HepG2 (cell line): ENCODE measurements around the gene JMJD6. TPM values are rescaled to one million over a fixed set of nuclear protein-coding genes. Genes with fewer than 3 reads are reported as not detected.

Experiments
- DBP ChIP-seq: sonication (generic); formaldehyde crosslinking; IDR thresholded peaks from 2 replicates; pipeline ENCODE4 v1.4.0; 2020; ENCODE audit warnings: missing genetic modification reagents; ENCODE audit errors: not compliant biosample characterization
- FOXA1 ChIP-seq, 2 experiments: fragments of 450-650 bp in 1 of 2; sonication (generic) in 1 of 2; formaldehyde crosslinking in 1 of 2; IDR thresholded peaks; 2 replicates each; pipeline versions ENCODE4 v1.4.0 to v1.6.1; 2016 to 2020; ENCODE audit warnings: missing genetic modification reagents in 1 of 2
- GMEB2 ChIP-seq: IDR thresholded peaks from 2 replicates; pipeline ENCODE4 v1.6.1; 2016; ENCODE audit warnings: missing biosample characterization, missing genetic modification reagents, low read depth
- HES4 ChIP-seq: sonication (generic); formaldehyde crosslinking; IDR thresholded peaks from 2 replicates; pipeline ENCODE4 v1.9.0; 2021; ENCODE audit warnings: mild to moderate bottlenecking, missing genetic modification reagents, borderline replicate concordance
- HINFP ChIP-seq: sonication (generic); formaldehyde crosslinking; IDR thresholded peaks from 2 replicates; pipeline ENCODE4 v1.4.0; 2020; ENCODE audit warnings: low read depth, mild to moderate bottlenecking, missing genetic modification reagents
- HNRNPL ChIP-seq: fragments of 200-400 bp; formaldehyde crosslinking; IDR thresholded peaks from 2 replicates; pipeline ENCODE4 v1.6.1; 2017; ENCODE audit warnings: mild to moderate bottlenecking, low read depth, low read length
- NR0B2 ChIP-seq: sonication (generic); formaldehyde crosslinking; IDR thresholded peaks from 2 replicates; pipeline ENCODE4 v1.4.0; 2020; ENCODE audit warnings: mild to moderate bottlenecking, missing genetic modification reagents
- SNAPC4 ChIP-seq: sonication (generic); formaldehyde crosslinking; IDR thresholded peaks from 2 replicates; pipeline ENCODE4 v1.4.0; 2020; ENCODE audit warnings: mild to moderate bottlenecking, missing genetic modification reagents
- SP140L ChIP-seq: sonication (generic); formaldehyde crosslinking; IDR thresholded peaks from 2 replicates; pipeline ENCODE4 v1.4.0; 2020; ENCODE audit warnings: missing genetic modification reagents, borderline replicate concordance
- ZBTB33 ChIP-seq: sonication (generic); formaldehyde crosslinking; IDR thresholded peaks from 2 replicates; pipeline ENCODE4 v1.4.0; 2020; ENCODE audit warnings: missing genetic modification reagents
- ZNF451 ChIP-seq: sonication (generic); formaldehyde crosslinking; IDR thresholded peaks from 2 replicates; pipeline ENCODE4 v1.5.0; 2020; ENCODE audit warnings: mild to moderate bottlenecking, missing genetic modification reagents
- ZNF563 ChIP-seq: sonication (generic); formaldehyde crosslinking; IDR thresholded peaks from 2 replicates; pipeline ENCODE4 v1.8.0; 2022; ENCODE audit warnings: mild to moderate bottlenecking, moderate library complexity, missing genetic modification reagents
- ZNF672 ChIP-seq: sonication (generic); formaldehyde crosslinking; IDR thresholded peaks from 2 replicates; pipeline ENCODE4 v1.8.1; 2022; ENCODE audit warnings: missing genetic modification reagents
- ZNF704 ChIP-seq: sonication (generic); formaldehyde crosslinking; IDR thresholded peaks from 2 replicates; pipeline ENCODE4 v1.8.1; 2023; ENCODE audit warnings: mild to moderate bottlenecking, inconsistent platforms, moderate library complexity, missing genetic modification reagents, borderline replicate concordance
- ZNF746 ChIP-seq: sonication (generic); formaldehyde crosslinking; IDR thresholded peaks from 2 replicates; pipeline ENCODE4 v1.8.0; 2022; ENCODE audit warnings: mild to moderate bottlenecking, missing genetic modification reagents
- polyA plus RNA-seq, 8 experiments: library from polyadenylated mRNA; depleted of rRNA in 3 of 8; stranded (reverse) in 7 of 8; unstranded in 1 of 8; fragments of >200 nt; fragmentation: Illumina TruSeq in 4 of 8; extraction: Trizol in 4 of 8; gene quantifications; 2 replicates each; pipeline versions ENCODE4 v1.2.1 to v1.2.3, GENCODE V29; 2011 to 2016; ENCODE audit warnings: low read depth in 4 of 8, missing spikeins in 1 of 8, mixed read lengths in 1 of 8; ENCODE audit not compliant: insufficient read depth in 1 of 8
- total RNA-seq, 5 experiments: library from RNA; depleted of rRNA; stranded (reverse); fragments of >200 nt; fragmentation: Illumina TruSeq; extraction: Trizol; gene quantifications; 2 replicates each; pipeline ENCODE4 v1.2.3, GENCODE V29; 2016; ENCODE audit warnings: low read depth in 1 of 5

JMJD6 gene
- total and polyA plus RNA-seq, 2 of the 13 experiments (the other 11 are each of a cell fraction or from before 2014, with no cell fraction given) = 33.6 to 41.0 TPM

GRCh38 chr17:76688165-76688622, 38.2 kb downstream of the JMJD6 start (continued):
- TF ChIP-seq SNAPC4 (CRISPR knock-in tag) (no peak), HES4 (CRISPR knock-in tag) (0 out of 2 replicates have a peak, but pooled peaks have one; percentile 15), GMEB2 (CRISPR knock-in tag) (no peak), HNRNPL (peak; percentile 45; the same call in 1 of the 2 replicates), ZNF451 (CRISPR knock-in tag) (0 out of 2 replicates have a peak, but pooled peaks have one; percentile 42), SP140L (CRISPR knock-in tag) (no peak), ZNF746 (CRISPR knock-in tag) (no peak), ZNF672 (peak; percentile 73; the same call in 1 of the 2 replicates), ZBTB33 (peak; percentile 85), ZNF704 (CRISPR knock-in tag) (no peak), DBP (CRISPR knock-in tag) (no peak), ZNF563 (CRISPR knock-in tag) (no peak; the same call in 1 of the 2 replicates), NR0B2 (CRISPR knock-in tag) (0 out of 2 replicates have a peak, but pooled peaks have one; percentile 11), FOXA1 (IDR thresholded peaks at IDR 0.05) (no peak), FOXA1 (CRISPR knock-in tag; IDR thresholded peaks at IDR 0.05) (peak; percentile 35; the same call in 1 of the 2 replicates), HINFP (CRISPR knock-in tag) (no peak)
